NCI-H345 treated with DMSO at 0.1 percent for 48 hours (cell line): ENCODE results near the gene FLOT2.
"Not testable (repeated sequence)": the region's sequence is repeated elsewhere in the genome, so short reads cannot be mapped to it uniquely, and the experiment has no call there.

Source experiments
- DNase-seq: peaks from one replicate; lab custom pipeline; 2025; ENCODE audit not compliant: unreplicated experiment; lab: John Stamatoyannopoulos, UW

Gene FLOT2

GRCh38 chr17:28897769-28898526 lies 415 bp upstream of the FLOT2 start:
- DNase-seq, result no peak

GRCh38 chr17:28896491-28896883 lies 1.0 kb downstream of the FLOT2 start:
- no peak for DNase-seq

GRCh38 chr17:28895794-28896447 lies 1.6 kb downstream of the FLOT2 start:
- DNase-seq, result no peak

- DNase-seq, result not testable (repeated sequence)
Measured at GRCh38 chr17:28893248-28894183, 4.0 kb downstream of the FLOT2 start.

GRCh38 chr17:28892024-28892423 lies 5.5 kb downstream of the FLOT2 start:
- DNase-seq, result no peak

GRCh38 chr17:28891201-28891600 lies 6.3 kb downstream of the FLOT2 start:
- DNase-seq, result no peak

GRCh38 chr17:28889996-28890395 lies 7.5 kb downstream of the FLOT2 start:
- DNase-seq, result no peak

- no peak for DNase-seq
Measured at GRCh38 chr17:28888832-28889231, 8.7 kb downstream of the FLOT2 start.

- no peak for DNase-seq
Measured at GRCh38 chr17:28887871-28888471, 9.6 kb downstream of the FLOT2 start.

GRCh38 chr17:28885951-28886350 lies 11.6 kb downstream of the FLOT2 start:
- DNase-seq, result no peak

- DNase-seq, result no peak
Measured at GRCh38 chr17:28885363-28885762, 12.2 kb downstream of the FLOT2 start.

GRCh38 chr17:28883967-28884702 lies 13.4 kb downstream of the FLOT2 start:
- DNase-seq, result no peak

- DNase-seq, result no peak
Measured at GRCh38 chr17:28882154-28882895, 15.2 kb downstream of the FLOT2 start.

GRCh38 chr17:28881533-28882056 lies 15.9 kb downstream of the FLOT2 start:
- no peak for DNase-seq

- DNase-seq, result no peak
Measured at GRCh38 chr17:28880572-28880945, 17.0 kb downstream of the FLOT2 start.

- no peak for DNase-seq
Measured at GRCh38 chr17:28879886-28880571, 17.5 kb downstream of the FLOT2 start.

GRCh38 chr17:28878981-28879380 lies 18.6 kb downstream of the FLOT2 start:
- no peak for DNase-seq

GRCh38 chr17:28878158-28878910 lies 19.2 kb downstream of the FLOT2 start:
- DNase-seq, result no peak
